Activated CD8-positive, alpha-beta memory T cell treated with anti-CD3 and anti-CD28 coated beads, Interleukin-2, amount 50 U/mL, for 4 hours (primary cell): ENCODE results near the gene FBXO47.

Experiments used
- DNase-seq: peaks from one replicate; pipeline ENCODE4 v3.0.0-alpha.2; 2020

Gene FBXO47

DNA sequence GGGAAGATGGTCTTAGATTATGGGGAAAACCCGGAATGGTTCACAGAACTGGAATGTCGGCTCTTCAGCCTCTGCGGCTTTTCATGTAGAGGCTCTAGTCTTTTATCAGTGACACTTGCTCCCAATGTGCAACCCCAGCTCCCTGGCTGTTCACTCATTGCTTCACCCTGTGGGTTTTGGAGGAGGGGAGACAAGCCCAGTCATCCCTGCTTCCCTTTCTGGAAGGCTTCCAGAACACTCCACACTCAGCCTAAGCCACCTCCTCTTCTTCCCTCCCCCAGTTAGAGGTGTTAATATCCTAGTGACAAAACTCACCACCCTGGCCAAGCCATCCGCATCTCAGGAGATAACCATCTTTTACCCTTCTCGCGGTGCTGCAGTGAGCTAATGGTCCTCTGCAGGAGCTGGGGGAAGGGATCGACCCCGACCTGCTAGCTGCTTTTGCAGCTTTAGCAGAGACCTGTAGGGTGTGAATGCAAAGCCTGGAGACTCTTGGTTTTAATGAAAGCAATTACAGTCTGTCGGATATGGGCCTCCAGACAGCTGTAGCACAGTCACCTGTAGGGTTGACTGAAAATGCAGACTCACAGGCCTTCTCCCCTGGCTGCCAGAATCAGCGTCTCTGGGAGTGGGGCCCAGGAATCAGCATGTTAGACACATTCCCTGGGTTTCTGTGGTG is 66.1 kb downstream of the FBXO47 start:
- DNase-seq: peak; percentile 34

DNA sequence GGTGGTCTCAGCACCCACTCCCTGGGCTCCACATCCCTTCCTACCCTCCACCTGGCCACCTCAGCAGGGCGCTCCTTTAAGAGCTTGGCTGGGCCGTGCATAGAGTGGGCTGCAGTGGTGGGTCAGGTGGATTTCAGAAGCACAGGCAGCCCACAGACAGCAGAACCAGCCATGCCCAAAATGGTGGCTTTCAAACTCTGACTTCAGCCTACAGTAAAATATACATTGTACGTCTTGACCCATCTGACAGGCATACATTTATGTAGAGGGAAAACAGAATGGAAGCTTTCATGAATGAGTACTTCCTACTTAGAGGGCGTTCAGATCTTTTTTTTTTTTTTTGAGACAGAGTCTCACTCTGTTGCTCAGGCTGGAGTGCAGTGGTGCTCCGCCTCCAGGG is 67.8 kb downstream of the FBXO47 start:
- no peak for DNase-seq

GRCh38 chr17:38898812-38899348 is 68.3 kb downstream of the FBXO47 start:
- DNase-seq: peak; percentile 92

DNA sequence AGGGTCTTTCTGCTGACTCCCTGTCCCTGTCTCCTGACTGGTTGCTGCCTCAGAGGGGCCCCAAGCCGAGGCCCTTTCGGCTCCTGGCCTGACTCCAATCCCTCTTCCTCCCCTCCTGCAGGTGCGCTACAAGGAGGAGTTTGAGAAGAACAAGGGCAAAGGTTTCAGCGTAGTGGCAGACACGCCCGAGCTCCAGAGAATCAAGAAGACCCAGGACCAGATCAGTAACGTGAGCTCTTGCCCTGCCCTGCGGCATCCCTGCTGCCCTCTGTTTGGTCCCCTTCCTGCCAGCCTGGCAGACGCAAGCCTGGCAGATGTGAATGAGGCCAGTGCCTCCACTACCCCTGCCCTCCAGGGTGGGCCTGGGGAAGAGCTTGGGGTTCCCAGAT is 68.9 kb downstream of the FBXO47 start:
- DNase-seq: no peak

DNA sequence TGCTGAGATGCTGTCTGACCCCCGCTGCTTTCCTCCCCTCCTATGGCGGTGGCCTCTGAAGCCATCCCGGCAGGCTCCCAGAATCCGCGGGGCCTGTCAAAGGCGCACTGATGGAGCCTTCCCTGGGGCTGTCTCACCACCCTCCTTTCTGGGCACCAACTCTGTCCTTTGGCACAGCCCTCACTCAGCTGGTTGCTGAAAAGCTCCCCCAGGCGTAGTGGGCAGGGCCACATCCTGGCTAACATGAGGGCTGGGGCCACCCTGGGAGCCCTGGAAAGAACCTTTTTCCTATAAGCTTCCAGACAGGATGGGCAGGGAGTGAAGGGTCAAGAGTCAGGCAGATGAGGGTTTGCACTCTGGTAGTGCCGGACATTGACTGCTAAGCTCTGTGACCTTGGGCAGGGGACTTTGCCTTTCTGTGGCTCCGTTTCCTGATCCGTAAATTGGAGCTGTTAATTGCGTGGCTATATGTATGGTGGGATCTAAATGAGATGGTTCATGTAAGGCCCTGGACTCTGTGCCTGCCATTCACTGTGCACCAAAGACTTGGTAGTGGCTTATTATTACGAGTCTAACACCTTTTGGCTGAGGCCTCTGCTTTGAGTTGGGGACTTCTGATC is 69.4 kb downstream of the FBXO47 start:
- no peak for DNase-seq

DNA sequence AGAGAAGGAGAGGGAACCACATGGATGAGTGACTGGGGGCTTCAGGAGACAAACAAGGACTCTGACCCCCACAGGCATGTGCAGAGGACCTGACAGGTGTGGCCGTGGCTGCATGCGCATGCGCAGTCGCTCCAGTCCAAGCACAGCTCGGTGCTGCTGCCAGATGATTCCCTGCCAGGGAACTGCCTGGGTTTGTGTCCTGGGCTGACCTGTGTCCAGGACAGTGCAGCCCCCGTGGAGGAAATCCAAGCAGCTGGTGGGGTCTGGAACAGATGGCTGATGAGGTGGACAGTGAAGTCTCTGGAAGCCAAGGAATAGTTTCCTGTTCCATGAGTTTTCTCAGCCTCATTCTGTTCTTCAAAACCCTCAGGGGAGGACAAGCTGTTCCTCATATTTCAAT is 70.0 kb downstream of the FBXO47 start:
- DNase-seq: no peak

DNA sequence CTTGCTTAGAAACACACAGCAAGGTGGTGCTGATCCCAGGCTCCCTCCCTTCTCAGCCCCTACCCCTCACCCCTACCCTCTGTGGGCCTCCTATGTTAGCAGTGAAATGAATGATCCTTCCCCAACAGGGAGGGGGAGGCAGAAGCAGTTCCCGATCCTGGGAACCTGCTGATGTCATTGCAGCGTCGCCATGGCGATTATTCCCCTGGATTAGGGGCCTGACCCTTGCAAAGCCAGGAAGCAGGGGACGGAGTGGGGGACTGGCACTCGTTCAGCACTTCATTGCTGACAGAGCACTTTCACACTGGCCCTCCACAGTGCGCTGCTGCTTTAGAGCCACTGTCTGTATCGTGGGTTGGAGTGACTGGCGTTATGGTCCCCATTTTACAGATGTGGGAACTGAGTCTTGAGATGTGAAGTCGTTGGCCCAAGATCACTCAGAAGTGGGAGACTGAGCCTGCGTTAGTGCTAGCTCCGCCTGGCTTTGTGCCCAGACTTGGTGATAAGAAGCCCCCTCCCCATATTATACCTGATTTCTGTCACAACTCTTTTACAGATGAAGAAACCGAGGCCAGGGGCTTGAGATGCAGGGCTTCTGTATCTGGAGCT is 70.8 kb downstream of the FBXO47 start:
- DNase-seq: no peak

GRCh38 chr17:38894276-38894675 is 72.9 kb downstream of the FBXO47 start:
- no peak for DNase-seq

DNA sequence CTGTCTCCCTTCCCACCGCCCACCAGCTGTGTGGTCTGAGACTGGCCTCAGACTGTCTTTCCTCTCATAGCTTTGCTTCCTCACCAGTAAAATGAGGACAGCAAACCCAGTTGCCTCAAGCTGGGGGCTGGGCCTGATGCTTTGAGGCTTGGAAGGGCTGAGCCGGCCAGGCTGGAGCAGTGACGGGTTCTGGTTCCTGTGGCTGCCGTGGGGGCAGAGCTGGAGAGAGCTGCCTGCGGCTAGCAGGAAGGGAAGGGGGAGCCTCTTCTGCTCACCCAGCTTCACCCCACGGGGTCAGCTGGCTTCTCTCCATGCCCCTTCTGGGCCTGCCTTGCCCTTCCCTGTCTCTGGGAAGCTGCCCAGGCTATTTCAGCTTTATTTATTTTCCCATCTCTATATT is 73.6 kb downstream of the FBXO47 start:
- DNase-seq: peak; percentile 44

- DNase-seq: no peak
Measured at GRCh38 chr17:38893113-38893512, 74.1 kb downstream of the FBXO47 start.

GRCh38 chr17:38892620-38893019 is 74.6 kb downstream of the FBXO47 start:
- no peak for DNase-seq

GRCh38 chr17:38892083-38892482 is 75.1 kb downstream of the FBXO47 start:
- DNase-seq: no peak

DNA sequence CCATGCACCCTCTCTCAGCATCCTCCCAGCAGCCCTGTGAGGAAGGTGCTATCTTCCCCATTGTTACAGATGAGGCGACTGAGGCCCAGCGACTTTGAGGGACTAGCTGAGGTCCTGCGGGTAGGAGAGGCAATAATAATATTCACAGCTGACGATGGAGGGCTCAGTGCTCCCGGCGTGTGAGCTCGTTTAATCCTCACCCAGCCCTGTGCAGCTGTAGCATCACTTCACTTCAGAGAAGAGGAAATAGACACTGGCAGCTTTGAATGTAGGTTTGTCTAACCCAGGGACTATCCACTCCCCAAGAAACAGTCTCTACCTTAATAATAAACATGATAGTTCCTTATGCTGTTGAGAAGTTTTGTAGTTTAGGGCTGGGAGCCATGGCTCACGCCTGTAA is 75.8 kb downstream of the FBXO47 start:
- DNase-seq: no peak

- no peak for DNase-seq
Measured at GRCh38 chr17:38890410-38890746, 76.8 kb downstream of the FBXO47 start.

DNA sequence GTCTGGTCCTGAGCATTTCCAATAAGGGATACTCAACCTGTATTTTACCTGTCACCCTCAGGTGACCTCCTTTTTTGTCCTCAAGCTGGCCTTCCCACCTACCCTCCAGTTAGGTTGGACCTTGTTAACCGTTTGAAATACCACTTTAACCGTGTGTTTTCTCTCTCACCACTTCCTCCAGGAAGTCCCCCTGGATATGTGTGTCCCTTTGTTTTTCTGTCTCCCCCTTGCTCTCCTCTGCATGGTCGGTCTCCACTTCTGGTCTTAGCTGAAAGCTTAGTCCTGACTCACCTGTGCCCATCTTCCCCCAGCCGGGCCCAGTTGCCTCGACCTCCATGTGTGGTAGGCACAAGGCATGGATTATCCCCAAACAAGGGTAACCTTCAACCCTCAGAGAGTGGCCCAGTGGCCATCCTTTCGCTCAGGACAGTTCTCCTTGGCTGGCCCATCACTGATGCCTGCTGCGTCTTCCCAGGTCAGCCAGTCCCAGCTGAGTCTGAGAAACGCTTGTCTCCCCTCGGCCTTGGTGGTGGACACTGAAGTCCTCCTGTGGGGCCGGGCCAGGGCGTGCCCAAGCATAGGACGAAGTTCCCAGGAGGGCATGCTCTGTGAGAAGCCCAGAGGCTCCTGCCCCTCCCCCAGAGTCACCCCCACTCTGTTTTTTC is 77.3 kb downstream of the FBXO47 start:
- DNase-seq: no peak

GRCh38 chr17:38888842-38889241 is 78.4 kb downstream of the FBXO47 start:
- DNase-seq: no peak

DNA sequence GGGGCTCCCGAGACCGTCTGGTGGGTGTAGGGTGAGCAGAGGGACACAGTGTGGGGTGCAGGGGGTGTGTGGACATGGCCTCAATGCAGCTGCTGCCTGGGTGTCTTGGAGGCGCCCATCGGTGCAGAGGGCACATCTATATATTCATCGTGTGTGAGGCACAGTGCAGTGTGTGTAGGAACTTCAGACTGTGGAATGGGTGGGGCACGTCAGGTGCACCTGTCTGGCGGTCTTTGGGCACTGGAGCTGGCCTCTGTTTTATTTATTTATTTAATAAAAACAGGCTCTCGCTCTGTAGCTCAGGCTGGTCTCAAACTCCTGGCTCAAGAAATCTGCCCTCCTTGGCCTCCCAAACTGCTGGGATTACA is 80.6 kb downstream of the FBXO47 start:
- DNase-seq: no peak
